HepG2 (cell line): ENCODE results near the gene TRIM31. TPM values are rescaled to one million over a fixed set of nuclear protein-coding genes. Genes with fewer than 3 reads are reported as not detected.

Experiments used
- FOXA3 ChIP-seq: IDR thresholded peaks from 2 replicates; pipeline ENCODE4 v1.6.1; 2016; ENCODE audit warnings: missing genetic modification reagents, missing compliant biosample characterization
- IRF2 ChIP-seq: IDR thresholded peaks from 2 replicates; pipeline ENCODE4 v1.6.1; 2018; ENCODE audit warnings: missing genetic modification reagents, missing compliant biosample characterization
- MED8 ChIP-seq: sonication (generic); formaldehyde crosslinking; IDR thresholded peaks from 2 replicates; pipeline ENCODE4 v1.8.1; 2023; ENCODE audit warnings: mild to moderate bottlenecking, missing genetic modification reagents; ENCODE audit not compliant: insufficient replicate concordance
- NFIC ChIP-seq: IDR thresholded peaks from 2 replicates; pipeline ENCODE4 v1.6.1; 2012; ENCODE audit warnings: mild to moderate bottlenecking, low read length, inconsistent platforms
- RBM39 ChIP-seq: fragments of 200-400 bp; formaldehyde crosslinking; IDR thresholded peaks from one replicate; pipeline ENCODE4 v1.6.1; 2018; ENCODE audit warnings: antibody characterized with exemption, mild to moderate bottlenecking, low read depth, low read length; ENCODE audit not compliant: poor library complexity, severe bottlenecking
- TOPORS ChIP-seq: sonication (generic); formaldehyde crosslinking; IDR thresholded peaks from 2 replicates; pipeline ENCODE4 v1.8.0; 2023; ENCODE audit warnings: mild to moderate bottlenecking, missing genetic modification reagents
- ZBTB10 ChIP-seq: sonication (generic); formaldehyde crosslinking; IDR thresholded peaks from 2 replicates; pipeline ENCODE4 v1.4.0; 2020; ENCODE audit warnings: missing genetic modification reagents, borderline replicate concordance
- ZFP41 ChIP-seq: sonication (generic); formaldehyde crosslinking; IDR thresholded peaks from 2 replicates; pipeline ENCODE4 v1.4.0; 2020; ENCODE audit warnings: mild to moderate bottlenecking, missing genetic modification reagents, borderline replicate concordance
- ZNF263 ChIP-seq: sonication (generic); formaldehyde crosslinking; IDR thresholded peaks from 2 replicates; pipeline ENCODE4 v1.4.0; 2020; ENCODE audit warnings: missing genetic modification reagents
- ZNF547 ChIP-seq: sonication (generic); formaldehyde crosslinking; IDR thresholded peaks from 2 replicates; pipeline ENCODE4 v1.5.1; 2020; ENCODE audit warnings: mild to moderate bottlenecking, missing genetic modification reagents
- ZNF549 ChIP-seq: sonication (generic); formaldehyde crosslinking; IDR thresholded peaks from 2 replicates; pipeline ENCODE4 v1.5.0; 2020; ENCODE audit warnings: missing genetic modification reagents
- ZNF564 ChIP-seq: sonication (generic); formaldehyde crosslinking; IDR thresholded peaks from 2 replicates; pipeline ENCODE4 v1.8.1; 2023; ENCODE audit warnings: mild to moderate bottlenecking, missing genetic modification reagents
- ZNF569 ChIP-seq: sonication (generic); formaldehyde crosslinking; IDR thresholded peaks from 2 replicates; pipeline ENCODE4 v1.5.0; 2020; ENCODE audit warnings: mild to moderate bottlenecking, missing genetic modification reagents, moderate library complexity, borderline replicate concordance
- polyA plus RNA-seq, 8 experiments: library from polyadenylated mRNA; depleted of rRNA in 3 of 8; stranded (reverse) in 7 of 8; unstranded in 1 of 8; fragments of >200 nt; fragmentation: Illumina TruSeq in 4 of 8; extraction: Trizol in 4 of 8; gene quantifications; 2 replicates each; pipeline versions ENCODE4 v1.2.1 to v1.2.3, GENCODE V29; 2011 to 2016; ENCODE audit warnings: low read depth in 4 of 8, missing spikeins in 1 of 8, mixed read lengths in 1 of 8; ENCODE audit not compliant: insufficient read depth in 1 of 8
- total RNA-seq, 5 experiments: library from RNA; depleted of rRNA; stranded (reverse); fragments of >200 nt; fragmentation: Illumina TruSeq; extraction: Trizol; gene quantifications; 2 replicates each; pipeline ENCODE4 v1.2.3, GENCODE V29; 2016; ENCODE audit warnings: low read depth in 1 of 5
- TF ChIP-seq, protein P1 (sequence below): sonication (generic); formaldehyde crosslinking; IDR thresholded peaks from 2 replicates; pipeline ENCODE4 v1.8.0; 2022; ENCODE audit warnings: mild to moderate bottlenecking, missing genetic modification reagents, moderate library complexity
- TF ChIP-seq, protein P2 (sequence below): sonication (generic); formaldehyde crosslinking; IDR thresholded peaks from 2 replicates; pipeline ENCODE4 v1.4.0; 2020; ENCODE audit warnings: missing genetic modification reagents
- TF ChIP-seq, protein P3 (sequence below): sonication (generic); IDR thresholded peaks from 2 replicates; pipeline ENCODE4 v1.6.1; 2016; ENCODE audit warnings: low read depth, borderline replicate concordance

TRIM31 gene
- total and polyA plus RNA-seq, 2 of the 13 experiments (the other 11 are each of a cell fraction or from before 2014, with no cell fraction given), result 0.13 to 0.51 TPM

- TF ChIP-seq RBM39, result no peak
- TF ChIP-seq TOPORS, result no peak
- TF ChIP-seq, protein P1, sequence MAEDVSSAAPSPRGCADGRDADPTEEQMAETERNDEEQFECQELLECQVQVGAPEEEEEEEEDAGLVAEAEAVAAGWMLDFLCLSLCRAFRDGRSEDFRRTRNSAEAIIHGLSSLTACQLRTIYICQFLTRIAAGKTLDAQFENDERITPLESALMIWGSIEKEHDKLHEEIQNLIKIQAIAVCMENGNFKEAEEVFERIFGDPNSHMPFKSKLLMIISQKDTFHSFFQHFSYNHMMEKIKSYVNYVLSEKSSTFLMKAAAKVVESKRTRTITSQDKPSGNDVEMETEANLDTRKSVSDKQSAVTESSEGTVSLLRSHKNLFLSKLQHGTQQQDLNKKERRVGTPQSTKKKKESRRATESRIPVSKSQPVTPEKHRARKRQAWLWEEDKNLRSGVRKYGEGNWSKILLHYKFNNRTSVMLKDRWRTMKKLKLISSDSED (CRISPR knock-in tag), result no peak
- no peak for TF ChIP-seq ZBTB10
- no peak for TF ChIP-seq FOXA3 (CRISPR knock-in tag)
- TF ChIP-seq NFIC, result no peak
- no peak for TF ChIP-seq IRF2 (CRISPR knock-in tag)
- TF ChIP-seq, protein P2, sequence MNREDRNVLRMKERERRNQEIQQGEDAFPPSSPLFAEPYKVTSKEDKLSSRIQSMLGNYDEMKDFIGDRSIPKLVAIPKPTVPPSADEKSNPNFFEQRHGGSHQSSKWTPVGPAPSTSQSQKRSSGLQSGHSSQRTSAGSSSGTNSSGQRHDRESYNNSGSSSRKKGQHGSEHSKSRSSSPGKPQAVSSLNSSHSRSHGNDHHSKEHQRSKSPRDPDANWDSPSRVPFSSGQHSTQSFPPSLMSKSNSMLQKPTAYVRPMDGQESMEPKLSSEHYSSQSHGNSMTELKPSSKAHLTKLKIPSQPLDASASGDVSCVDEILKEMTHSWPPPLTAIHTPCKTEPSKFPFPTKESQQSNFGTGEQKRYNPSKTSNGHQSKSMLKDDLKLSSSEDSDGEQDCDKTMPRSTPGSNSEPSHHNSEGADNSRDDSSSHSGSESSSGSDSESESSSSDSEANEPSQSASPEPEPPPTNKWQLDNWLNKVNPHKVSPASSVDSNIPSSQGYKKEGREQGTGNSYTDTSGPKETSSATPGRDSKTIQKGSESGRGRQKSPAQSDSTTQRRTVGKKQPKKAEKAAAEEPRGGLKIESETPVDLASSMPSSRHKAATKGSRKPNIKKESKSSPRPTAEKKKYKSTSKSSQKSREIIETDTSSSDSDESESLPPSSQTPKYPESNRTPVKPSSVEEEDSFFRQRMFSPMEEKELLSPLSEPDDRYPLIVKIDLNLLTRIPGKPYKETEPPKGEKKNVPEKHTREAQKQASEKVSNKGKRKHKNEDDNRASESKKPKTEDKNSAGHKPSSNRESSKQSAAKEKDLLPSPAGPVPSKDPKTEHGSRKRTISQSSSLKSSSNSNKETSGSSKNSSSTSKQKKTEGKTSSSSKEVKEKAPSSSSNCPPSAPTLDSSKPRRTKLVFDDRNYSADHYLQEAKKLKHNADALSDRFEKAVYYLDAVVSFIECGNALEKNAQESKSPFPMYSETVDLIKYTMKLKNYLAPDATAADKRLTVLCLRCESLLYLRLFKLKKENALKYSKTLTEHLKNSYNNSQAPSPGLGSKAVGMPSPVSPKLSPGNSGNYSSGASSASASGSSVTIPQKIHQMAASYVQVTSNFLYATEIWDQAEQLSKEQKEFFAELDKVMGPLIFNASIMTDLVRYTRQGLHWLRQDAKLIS, result no peak
- TF ChIP-seq ZNF564 (CRISPR knock-in tag), result 0 out of 2 replicates have a peak, but pooled peaks have one; percentile 67
- TF ChIP-seq, protein P3, sequence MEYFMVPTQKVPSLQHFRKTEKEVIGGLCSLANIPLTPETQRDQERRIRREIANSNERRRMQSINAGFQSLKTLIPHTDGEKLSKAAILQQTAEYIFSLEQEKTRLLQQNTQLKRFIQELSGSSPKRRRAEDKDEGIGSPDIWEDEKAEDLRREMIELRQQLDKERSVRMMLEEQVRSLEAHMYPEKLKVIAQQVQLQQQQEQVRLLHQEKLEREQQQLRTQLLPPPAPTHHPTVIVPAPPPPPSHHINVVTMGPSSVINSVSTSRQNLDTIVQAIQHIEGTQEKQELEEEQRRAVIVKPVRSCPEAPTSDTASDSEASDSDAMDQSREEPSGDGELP, result no peak
- TF ChIP-seq ZFP41 (CRISPR knock-in tag), result no peak; the same call in 1 of the 2 replicates
- TF ChIP-seq MED8 (CRISPR knock-in tag), result no peak
- TF ChIP-seq ZNF547 (CRISPR knock-in tag), result no peak; the same call in 1 of the 2 replicates
- TF ChIP-seq ZNF569 (CRISPR knock-in tag), result peak; percentile 80; the same call in 1 of the 2 replicates
- peak; percentile 13; the same call in 1 of the 2 replicates for TF ChIP-seq ZNF263 (CRISPR knock-in tag)
- TF ChIP-seq ZNF549, result no peak
These were observed 37.6 kb downstream of the TRIM31 start, which contains the start of gene RNF39 (continued) for GRCh38 chr6:30075094-30075789.
